Right atrium auricular region (tissue), 2 donors: Measurements from ENCODE around the gene CHSY1. TPM values are rescaled to one million over a fixed set of nuclear protein-coding genes. Genes with fewer than 3 reads are reported as not detected.

Experiments used
- DNase-seq: peaks from one replicate; pipeline ENCODE4 v3.0.0-alpha.2; 2019; ENCODE audit warnings: low spot score
- H3K27ac ChIP-seq, 2 donors: fragments of 200-600 bp; sonication (generic); 1 replicate in 1 of 2; 2 replicates in 1 of 2; pipeline ENCODE4 v1.5.1; 2016 to 2019
- H3K27me3 ChIP-seq, 2 donors: fragments of 200-600 bp; sonication (generic); one replicate each; pipeline versions ENCODE4 v1.5.1 to v1.6.0; 2017 to 2019
- H3K36me3 ChIP-seq: fragments of 200-600 bp; sonication (generic); one replicate; pipeline ENCODE4 v1.5.1; 2016
- H3K4me1 ChIP-seq, 2 donors: fragments of 200-600 bp; sonication (generic); one replicate each; pipeline versions ENCODE4 v1.5.1 to v1.6.0; 2017 to 2019
- H3K4me3 ChIP-seq, 2 donors: fragments of 200-600 bp; sonication (generic); 1 replicate in 1 of 2; 2 replicates in 1 of 2; pipeline ENCODE4 v1.5.1; 2017 to 2019; ENCODE audit warnings: mild to moderate bottlenecking in 1 of 2, moderate library complexity in 1 of 2
- H3K9me3 ChIP-seq, 2 donors: fragments of 200-600 bp; sonication (generic); one replicate each; pipeline ENCODE4 v1.5.1; 2019
- total RNA-seq, 2 donors: library from RNA; depleted of rRNA; stranded (reverse); fragments of >200 nt; gene quantifications; one replicate each; pipeline ENCODE4 v1.1.0, GENCODE V29; 2016
- TF ChIP-seq, protein P1 (sequence below), 2 donors: fragments of 200-600 bp; sonication (generic); IDR thresholded peaks; one replicate each; pipeline ENCODE4 v1.5.1; 2019; ENCODE audit warnings: antibody characterized with exemption in 2 of 2

CHSY1 gene
- total RNA-seq, 2 donors from 2014 or later: 23.1 to 26.1 TPM

DNA sequence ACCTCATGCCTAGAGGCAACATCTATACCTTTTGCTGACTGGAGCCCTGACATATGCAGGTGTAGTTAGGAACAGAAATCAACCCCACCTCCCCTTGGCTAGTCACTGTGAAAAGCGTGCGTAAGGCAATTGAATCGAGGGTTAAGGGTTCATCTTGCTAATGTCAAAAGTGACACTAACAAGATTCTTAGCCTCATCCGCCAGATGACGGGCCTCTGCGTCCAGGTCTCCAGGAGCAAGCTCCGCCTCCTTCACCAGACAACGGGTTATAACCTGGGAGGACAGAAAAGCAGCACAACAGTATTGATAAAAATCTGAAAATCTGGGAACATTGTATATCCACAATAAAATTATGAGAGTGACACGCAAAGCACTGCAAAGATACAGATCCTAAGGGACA, 20.7 kb upstream of the CHSY1 start:
- no peak overlapping the region for H3K27ac ChIP-seq
- no peaks in the 10 kb centered on the region for H3K9me3 ChIP-seq
- TF ChIP-seq, protein P1, sequence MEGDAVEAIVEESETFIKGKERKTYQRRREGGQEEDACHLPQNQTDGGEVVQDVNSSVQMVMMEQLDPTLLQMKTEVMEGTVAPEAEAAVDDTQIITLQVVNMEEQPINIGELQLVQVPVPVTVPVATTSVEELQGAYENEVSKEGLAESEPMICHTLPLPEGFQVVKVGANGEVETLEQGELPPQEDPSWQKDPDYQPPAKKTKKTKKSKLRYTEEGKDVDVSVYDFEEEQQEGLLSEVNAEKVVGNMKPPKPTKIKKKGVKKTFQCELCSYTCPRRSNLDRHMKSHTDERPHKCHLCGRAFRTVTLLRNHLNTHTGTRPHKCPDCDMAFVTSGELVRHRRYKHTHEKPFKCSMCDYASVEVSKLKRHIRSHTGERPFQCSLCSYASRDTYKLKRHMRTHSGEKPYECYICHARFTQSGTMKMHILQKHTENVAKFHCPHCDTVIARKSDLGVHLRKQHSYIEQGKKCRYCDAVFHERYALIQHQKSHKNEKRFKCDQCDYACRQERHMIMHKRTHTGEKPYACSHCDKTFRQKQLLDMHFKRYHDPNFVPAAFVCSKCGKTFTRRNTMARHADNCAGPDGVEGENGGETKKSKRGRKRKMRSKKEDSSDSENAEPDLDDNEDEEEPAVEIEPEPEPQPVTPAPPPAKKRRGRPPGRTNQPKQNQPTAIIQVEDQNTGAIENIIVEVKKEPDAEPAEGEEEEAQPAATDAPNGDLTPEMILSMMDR (IDR thresholded peaks at IDR 0.05): no peak
- H3K36me3 ChIP-seq: peaks cover 60% of the 10 kb centered on the region
- DNase-seq: no peak
- H3K4me3 ChIP-seq: no peak overlapping the region
- no peaks in the 10 kb centered on the region for H3K27me3 ChIP-seq
- H3K4me1 ChIP-seq: peaks cover 0 to 26% of the 10 kb centered on the region in 2 donors

DNA sequence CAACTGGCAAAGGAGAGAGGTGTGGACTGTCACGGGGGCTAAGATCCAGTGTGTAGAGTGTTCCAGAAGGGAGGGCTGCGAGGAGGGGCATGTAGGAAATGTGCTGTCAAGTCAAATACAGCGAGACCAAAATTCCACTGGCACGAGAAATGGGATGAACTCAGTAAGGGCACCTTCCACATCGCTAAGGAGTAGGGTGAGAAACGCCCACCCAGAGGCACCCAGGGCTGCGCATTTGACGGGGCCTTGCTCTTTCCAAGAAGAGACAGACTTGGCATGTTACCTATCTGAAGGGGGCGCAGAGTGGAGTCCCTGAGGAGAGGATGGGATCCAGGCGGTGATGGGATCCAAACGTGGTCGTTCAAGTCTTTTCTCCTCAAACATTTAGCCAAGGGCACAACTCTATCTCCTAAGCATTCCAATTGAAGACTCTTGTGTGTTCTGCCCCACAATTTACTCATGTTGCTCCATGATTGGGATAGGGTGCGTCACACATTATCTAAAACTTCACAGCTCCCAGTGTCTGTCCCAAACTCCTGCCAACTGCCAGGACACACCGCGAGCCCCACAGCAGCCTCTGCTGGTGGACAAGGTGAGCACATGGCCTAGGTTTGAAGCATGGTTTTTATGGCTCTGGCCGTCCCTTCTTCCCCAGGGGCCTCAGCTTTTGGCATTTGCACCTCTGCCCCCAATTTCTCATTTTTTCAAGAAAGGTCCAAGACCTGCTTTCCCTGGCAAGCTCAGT, 17.8 kb upstream of the CHSY1 start:
- peaks cover 49% of the 10 kb centered on the region for H3K36me3 ChIP-seq
- TF ChIP-seq, protein P1 (IDR thresholded peaks at IDR 0.05): peak; percentile 37 to 61
- H3K27me3 ChIP-seq: no peaks in the 10 kb centered on the region
- H3K4me3 ChIP-seq: no peak overlapping the region
- DNase-seq: peak; percentile 79
- peaks cover 0 to 35% of the 10 kb centered on the region in 2 donors for H3K4me1 ChIP-seq
- peak overlapping the region; percentile 66 to 72 for H3K27ac ChIP-seq
- H3K9me3 ChIP-seq: no peaks in the 10 kb centered on the region

DNA sequence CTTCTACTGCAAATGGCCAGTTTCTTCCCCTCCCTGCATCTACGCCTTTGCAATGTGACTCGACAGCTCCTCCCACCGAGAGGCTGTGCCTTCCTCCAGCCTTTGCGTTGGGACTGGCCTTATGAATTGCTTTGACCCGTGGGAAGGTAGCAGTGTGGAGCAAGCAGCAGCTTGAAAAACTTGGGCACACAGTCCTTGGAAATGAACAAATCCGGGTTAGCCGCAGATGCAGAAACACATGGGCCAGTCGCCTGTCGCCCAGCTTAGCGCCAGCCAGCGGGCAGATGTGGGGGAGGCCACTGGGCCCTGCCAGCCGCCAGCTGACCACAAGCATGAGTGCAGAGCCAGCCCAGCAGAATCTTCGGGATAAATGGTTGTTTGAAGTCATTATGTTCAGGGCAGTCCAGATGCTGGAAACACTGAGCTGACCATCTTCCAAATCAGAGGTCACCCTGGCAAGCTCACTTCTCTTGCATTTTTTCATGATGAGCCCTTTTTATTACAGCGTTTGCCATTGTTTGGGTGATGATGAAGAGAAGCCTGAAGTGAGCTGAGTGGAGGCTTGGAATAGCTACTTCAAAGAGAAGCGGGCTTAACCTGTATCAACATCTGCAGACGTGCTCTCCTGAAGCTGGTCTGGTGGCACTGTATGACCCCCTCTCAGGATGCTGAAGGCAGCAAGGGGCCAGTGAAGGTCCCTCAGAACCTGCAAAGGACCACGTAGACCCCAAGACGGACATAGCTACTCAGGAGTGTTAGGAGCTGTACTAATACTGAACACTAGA, 15.7 kb upstream of the CHSY1 start:
- TF ChIP-seq, protein P1 (IDR thresholded peaks at IDR 0.05): no peak
- Histone ChIP-seq H3K27me3 (no peaks in the 10 kb centered on the region), H3K4me1 (peaks cover 0 to 28% of the 10 kb centered on the region in 2 donors), H3K27ac (peak overlapping the region; percentile 72 to 75), H3K9me3 (no peaks in the 10 kb centered on the region), H3K4me3 (no peak overlapping the region), H3K36me3 (peaks cover 27% of the 10 kb centered on the region)
- DNase-seq: peak; percentile 83

DNA sequence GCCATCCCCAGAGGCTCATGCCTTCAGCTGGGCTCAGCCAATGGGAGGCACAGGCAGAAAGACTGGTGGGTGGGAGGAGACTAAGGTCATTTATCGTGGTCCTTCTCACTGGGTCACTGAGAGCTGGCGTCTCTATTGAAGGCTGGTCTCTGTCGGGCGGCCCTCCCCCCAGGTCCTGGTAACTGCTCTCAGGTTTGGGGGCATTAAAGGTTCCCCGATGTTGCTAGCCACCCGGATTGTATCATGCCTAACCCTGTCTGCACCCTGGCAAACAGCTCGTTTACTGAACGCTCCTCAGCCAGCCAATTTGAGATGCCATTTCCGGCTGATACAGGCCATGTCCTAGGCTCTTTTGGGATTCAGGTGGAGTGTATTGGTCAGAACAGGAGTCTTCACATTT, 14.9 kb upstream of the CHSY1 start:
- peak overlapping the region; percentile 72 to 75 for H3K27ac ChIP-seq
- H3K4me1 ChIP-seq: peaks cover 0 to 28% of the 10 kb centered on the region in 2 donors
- DNase-seq: no peak
- no peaks in the 10 kb centered on the region for H3K9me3 ChIP-seq
- peaks cover 20% of the 10 kb centered on the region for H3K36me3 ChIP-seq
- no peak overlapping the region for H3K4me3 ChIP-seq
- no peaks in the 10 kb centered on the region for H3K27me3 ChIP-seq
- TF ChIP-seq, protein P1 (IDR thresholded peaks at IDR 0.05): no peak

DNA sequence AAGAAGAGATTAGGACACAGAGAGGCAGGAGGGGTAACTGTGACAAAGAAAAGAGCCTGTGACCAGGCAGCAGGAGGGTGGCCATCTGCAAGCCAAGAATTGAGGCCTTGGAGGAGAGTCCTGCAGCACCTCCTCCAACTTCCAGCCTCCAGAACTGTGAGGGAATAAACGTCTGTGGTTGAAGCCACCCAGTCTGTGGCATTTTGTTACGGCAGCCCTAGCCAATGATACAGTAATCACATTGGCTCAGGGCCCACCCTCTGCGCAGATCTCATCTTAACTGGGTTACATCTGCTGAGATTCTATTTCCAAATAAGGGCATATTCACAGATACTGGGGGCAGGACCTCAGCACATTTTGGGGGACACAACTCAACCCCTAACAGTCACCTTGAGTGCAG, 14.2 kb upstream of the CHSY1 start:
- no peaks in the 10 kb centered on the region for H3K9me3 ChIP-seq
- peaks cover 0 to 28% of the 10 kb centered on the region in 2 donors for H3K4me1 ChIP-seq
- DNase-seq: no peak
- H3K27ac ChIP-seq: peak overlapping the region; percentile 72 to 75
- no peak overlapping the region for H3K4me3 ChIP-seq
- no peaks in the 10 kb centered on the region for H3K27me3 ChIP-seq
- peaks cover 13% of the 10 kb centered on the region for H3K36me3 ChIP-seq
- TF ChIP-seq, protein P1 (IDR thresholded peaks at IDR 0.05): no peak
